Forelimb muscle (tissue), 1 donor: Measurements from ENCODE around the gene HYDIN. TPM values are rescaled to one million over a fixed set of nuclear protein-coding genes. Genes with fewer than 3 reads are reported as not detected.
"Not testable (repeated sequence)": the region's sequence is repeated elsewhere in the genome, so short reads cannot be mapped to it uniquely, and the experiment has no call there.

ENCODE experiments used
- DNase-seq: peaks from one replicate; pipeline ENCODE4 v3.0.0-alpha.2; 2013; ENCODE audit warnings: low read depth
- polyA plus RNA-seq: library from polyadenylated mRNA; unstranded; fragments of 120-200 nt; gene quantifications from one replicate; pipeline ENCODE4 v1.2.1, GENCODE V29; 2013; ENCODE audit not compliant: insufficient read length

HYDIN gene
- polyA plus RNA-seq, 1 donor, result 2.8 TPM

DNA sequence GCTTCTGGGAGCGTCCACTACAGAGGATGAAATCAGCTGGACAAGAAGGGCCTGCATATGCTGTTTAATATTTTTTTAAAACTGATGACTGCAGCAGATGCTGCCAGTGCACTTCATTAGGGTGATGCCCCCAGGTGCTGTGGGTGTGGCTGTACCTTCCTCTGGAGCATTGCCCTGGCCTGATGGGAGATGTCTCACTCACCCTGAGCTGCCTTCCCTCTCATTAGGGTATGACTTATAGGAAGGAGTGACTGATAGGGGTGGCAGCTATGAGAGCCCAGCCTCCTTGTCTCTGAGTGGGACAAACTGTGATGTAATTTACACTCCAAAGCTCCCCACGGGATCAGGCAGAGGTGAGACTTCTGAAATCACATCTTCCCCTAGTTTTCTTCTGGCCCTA lies 234.7 kb downstream of the HYDIN start:
- not testable (repeated sequence) for DNase-seq

DNA sequence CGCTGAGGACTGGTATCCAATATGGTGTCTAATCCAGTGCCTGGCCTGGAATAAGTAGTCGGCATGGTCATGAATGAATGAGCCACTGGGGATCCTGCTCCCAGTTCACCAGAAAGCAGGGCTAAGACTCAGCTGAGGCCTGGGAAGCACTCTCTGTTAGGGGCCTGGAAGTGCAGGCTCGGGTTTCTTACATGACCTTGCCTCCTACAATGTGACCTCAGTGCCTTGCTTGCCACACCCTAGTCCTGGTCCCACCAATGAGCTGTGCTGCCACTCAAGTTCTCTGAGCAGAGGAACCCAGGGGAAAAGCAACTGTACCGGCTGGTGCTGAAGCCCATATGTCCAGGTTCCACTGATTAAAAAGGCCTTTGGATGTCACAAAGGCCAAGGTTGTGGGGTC lies 238.0 kb downstream of the HYDIN start:
- not testable (repeated sequence) for DNase-seq

DNA sequence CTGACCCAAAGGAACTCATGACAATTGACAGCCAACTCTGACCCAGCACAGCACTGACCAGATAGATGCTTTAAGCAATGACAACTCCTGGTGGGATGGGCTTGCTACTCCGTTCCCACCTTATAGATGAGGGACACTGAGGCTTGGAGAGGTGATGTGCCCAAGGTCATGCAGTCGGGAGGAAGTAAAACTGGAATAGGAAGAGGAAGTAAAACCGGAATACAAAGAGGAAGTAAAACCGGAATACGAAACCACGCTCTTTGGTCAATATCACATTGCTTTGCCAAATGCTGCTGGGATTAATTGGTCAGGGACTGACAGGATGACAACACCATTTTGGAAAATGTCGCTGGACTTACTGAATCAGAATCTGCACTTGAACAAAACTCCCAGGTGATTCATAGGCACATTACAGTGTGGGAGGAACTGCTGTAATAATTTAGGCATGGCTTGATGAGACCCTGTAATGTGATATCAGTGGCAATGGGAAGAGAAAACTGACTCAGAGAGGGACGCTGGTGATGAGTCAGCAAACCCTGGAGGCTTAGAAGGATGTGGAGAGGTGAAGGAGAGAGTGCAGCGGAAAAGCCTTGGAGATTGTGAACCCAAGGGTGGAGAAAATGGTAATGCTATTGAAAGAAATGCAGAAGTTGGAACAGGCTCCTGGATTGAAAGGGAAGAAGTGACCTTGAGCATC lies 243.4 kb downstream of the HYDIN start:
- DNase-seq, result not testable (repeated sequence)

DNA sequence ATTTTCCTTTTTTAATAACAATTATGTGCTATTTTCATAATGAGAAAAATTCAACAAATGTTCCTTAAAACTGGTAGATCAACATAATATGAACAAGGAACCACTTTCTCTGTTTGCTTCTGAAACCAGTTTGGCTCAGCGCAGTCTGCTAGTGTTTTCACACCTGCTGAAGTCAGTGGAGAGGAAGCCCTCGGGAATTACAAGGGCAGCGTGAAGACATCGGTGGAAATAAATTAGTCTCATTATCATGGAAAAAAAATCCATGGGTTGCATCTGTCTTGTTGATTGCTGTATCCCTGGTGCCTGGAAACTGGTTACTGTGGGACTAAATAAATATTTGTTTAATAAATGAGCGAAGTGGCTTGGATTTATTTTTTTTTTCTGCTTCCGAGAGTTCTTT lies 245.8 kb downstream of the HYDIN start:
- DNase-seq, result not testable (repeated sequence)

DNA sequence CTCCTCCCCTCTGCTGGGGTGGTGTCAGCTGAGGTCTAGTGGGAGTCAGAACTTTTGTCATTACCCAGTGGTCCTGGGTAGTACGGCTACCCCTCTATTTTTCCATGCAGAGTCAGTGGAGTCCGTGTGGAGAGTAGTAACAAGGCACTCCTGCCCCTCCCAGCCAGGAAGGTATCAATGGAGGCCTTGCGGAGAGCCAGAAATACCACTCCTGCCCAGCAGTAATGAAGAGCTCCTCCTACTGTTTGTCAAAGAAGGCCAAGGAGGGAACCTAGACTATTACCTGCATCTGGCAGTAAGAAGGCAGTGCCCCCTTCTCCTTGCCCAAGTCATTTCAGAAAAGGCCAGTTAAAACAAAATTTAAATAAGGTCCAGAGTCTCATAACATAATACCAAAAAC lies 262.2 kb downstream of the HYDIN start:
- DNase-seq, result not testable (repeated sequence)

DNA sequence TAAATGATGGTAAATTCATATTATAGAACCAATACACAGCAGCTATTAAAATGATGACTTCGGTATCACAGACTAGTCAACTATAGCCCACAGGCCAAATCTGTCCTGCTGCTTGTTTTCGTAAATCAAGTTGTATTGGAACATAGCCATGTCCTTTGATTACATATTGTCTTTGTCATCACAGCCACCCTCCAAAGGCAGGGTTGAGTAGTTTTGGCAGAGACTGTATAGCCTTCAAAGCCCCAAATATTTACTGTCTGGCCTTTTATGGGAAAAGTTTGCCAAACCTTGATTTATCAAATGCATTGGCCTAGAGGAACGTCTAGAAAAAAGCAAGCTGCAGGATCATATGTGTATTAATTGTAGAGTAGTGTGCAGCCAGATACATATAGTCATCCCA lies 270.4 kb downstream of the HYDIN start:
- not testable (repeated sequence) for DNase-seq

DNA sequence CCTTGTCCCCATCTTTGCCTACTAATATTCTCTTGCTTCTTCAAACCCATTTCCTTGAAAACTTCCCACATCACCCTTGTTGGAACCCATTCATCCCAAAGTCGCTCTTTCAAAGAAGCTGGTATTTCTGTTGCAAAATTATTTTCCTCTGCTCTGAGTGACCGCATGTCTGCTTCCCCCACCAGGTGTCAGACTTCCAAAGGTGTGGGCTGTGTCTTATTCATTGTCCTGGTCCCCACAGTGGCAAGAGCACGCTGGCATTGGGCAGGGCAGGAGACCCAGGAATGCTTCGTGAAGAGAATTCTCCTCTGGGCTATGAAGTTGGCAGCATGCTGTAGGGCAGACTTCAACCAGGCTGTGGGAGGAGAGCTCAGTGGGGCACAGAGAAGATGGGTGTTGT lies 275.6 kb downstream of the HYDIN start:
- not testable (repeated sequence) for DNase-seq

DNA sequence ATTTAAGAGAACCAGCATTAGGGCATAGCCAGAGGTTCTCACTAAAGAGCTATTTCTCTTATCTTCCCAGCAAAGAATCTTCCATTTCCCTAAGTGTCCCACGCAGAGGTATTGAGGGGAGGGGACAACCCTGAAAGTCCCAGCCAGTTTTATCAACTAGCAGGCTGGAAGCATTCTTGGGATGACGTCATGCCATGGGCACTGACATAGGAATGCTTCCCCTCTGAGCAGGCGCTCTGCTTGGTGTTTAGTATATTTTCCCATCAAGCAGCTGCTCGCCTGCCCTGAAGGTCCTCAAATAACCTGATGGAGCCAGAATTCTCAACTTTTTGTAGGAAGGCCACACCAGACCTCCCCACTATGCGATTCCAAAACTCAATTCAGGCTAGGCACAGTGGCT lies 276.7 kb downstream of the HYDIN start:
- not testable (repeated sequence) for DNase-seq

DNA sequence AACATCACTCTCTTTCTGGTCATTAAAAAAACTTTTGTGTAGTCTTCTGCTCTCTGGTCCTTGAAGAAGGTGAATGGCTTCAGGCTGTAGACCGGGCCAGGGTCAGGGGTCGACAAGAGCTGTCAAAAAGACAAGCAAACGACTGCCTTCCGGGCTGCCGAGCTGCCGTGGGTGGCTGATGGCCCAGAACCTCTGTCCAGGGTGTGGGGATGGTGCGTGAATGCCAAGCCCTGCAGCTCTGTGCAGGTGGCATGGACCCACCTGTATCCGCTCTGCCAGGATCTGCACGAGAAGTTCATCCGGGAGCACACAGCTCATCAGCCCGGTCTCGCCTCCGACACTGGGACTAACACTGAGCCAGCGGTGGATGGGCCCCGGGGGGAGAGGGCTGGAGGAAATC lies 287.0 kb downstream of the HYDIN start:
- not testable (repeated sequence) for DNase-seq

DNA sequence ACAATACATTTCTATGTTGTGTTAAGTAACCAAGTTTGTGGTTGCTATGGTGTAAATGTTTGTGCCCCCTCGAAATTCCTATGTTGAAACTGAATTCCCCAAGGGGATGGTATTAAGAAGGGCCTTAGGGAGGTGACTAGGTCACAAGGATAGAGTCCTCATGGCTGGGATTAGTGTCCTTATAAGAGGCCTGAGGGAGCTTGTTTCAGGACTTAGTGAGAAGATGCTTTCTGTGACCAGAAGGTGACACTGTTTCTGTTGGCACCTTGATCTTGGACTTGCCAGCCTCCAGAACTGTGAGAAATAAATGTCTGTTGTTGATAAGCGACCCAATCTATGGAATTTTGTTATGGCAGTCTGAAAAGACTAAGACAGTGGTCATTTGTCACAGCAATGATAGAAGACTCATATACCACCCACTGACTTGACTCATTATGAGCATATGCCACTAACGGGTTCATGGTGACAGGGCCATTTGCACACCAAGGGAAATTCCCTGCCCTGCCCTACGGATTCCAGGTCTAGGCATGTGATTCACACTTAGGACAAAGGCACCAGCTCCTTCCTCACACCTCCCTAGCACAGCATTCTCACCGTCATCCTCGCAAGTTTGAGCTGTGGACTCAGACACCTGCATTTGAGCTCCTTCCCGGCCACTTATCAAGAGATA lies 290.7 kb downstream of the HYDIN start:
- not testable (repeated sequence) for DNase-seq

DNA sequence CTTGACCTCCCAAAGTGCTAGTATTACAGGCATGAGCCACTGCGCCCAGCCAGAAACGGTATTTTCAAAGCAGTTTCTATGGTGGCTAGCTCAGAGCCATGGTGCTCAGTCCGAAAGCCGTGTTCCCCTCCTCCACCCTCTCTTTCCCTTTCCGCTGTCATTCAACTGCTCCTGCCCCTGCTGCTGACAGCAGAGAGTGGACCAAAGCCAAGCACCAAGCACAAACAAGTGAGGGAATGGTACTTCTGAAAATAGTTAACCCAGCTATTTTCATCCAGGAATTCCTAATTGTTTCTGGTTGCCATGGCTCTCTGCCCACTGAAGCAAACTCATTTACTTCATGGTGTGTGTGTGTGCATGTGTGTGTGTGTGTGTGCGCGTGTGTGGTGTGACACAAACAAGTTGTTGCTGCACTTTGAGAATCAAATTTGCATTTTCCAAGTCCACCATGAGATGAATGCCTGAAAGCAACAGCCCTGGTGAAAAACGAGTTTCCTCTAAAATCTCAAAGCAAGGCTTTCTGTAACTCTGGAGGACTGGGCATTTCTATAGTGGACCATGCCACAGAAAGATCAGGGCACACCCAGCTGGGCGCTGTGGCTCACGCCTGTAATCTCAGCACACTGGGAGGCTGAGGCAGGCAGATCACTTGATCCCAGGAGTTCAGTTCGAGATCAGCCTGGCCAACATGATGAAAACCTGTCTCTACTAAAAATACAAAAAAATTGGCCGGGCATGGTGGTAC lies 293.6 kb downstream of the HYDIN start:
- not testable (repeated sequence) for DNase-seq

DNA sequence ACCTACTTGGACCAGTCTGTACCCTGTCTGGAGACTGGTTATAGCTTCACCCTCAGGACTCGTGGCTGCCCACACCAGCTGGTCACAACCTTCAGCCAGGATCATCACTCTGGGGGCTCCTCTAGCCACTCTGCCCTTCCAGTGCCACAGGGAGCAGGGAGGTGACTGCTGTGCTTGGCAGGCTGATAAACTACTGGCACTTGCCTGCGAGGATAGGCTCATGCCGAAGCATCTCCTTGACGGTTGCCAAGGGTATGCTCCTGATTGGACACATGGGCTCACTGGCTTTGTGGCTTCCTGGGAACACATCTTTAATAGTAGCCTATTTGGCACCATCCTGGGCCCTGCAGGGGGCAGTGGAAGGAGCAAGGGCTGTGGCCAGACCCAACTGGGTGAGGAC lies 295.2 kb downstream of the HYDIN start:
- DNase-seq, result not testable (repeated sequence)

DNA sequence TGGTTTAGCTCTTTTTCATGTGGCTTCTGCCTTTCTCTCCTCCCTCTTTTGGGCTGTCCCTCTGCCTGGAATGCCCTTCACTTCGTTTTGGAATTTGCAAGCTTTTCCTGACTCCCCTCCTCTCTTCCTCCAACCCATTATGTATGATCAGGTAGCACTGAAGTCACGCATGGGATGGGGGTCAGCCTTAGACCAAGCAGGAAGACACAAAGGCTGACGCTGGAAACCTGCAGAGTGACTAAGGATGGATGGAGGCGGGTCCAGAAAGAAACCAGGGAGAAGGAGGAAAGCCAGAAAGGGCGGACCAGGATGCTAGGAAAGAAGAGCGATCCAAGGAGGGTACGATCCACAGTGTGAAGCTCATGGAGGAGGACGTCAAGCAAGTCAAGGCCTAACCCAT lies 296.8 kb downstream of the HYDIN start:
- DNase-seq, result not testable (repeated sequence)

DNA sequence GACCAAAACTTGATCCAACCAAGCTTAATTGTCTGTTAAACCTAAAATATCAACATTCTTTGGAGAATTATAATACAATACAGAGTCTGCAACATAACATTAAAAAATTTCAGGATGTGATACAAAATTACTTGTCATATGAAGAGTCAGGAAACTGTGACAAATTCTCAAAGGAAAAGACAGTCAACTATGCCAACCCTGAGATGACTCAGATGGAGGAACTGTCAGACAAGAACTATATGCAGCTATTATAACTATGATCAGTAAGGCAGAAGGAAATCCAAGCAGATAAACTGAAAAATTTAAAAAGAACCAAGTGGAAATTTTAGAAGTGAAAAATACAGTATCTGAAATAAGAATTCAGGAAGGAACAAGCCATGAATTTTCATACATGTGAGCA lies 299.8 kb downstream of the HYDIN start:
- DNase-seq, result not testable (repeated sequence)

DNA sequence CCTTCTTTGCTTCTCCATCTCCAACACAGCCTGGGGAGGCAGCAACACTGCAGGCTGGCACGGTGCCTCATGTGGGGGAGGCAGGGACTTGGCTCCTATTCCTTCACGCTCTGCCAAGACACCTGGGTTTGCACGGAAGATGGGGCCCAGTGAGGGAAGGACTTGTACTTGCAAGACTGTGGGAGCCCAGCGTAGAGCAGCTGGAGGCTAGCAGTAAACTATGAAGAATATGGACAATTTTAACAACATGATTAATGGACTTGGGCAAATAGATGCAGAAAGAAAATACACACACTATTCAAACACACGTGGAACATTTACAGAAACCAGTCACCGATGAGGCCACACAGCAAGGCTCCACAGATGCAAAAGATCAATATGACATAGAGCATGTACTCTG lies 308.4 kb downstream of the HYDIN start:
- not testable (repeated sequence) for DNase-seq

DNA sequence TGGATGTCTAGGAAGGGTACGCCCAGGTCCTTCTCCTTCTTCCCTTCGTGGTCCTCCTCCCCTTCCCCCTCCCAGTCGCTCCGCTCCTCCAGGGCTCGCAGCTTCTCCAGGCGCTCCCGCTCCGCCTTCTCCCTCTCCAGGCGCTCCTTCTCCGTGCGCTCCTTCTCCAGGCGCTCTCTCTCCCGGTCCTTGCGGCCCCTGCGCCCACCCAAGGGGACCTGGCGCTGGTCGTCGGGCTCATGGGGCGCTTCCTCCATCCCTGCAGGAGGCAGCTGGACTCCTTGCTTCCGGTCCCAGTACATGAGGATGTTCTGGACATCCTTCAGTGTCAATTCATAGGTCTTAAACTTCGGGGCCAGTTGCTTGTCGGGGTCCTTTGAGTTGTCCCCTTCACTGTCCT lies 309.9 kb downstream of the HYDIN start:
- DNase-seq, result not testable (repeated sequence)

DNA sequence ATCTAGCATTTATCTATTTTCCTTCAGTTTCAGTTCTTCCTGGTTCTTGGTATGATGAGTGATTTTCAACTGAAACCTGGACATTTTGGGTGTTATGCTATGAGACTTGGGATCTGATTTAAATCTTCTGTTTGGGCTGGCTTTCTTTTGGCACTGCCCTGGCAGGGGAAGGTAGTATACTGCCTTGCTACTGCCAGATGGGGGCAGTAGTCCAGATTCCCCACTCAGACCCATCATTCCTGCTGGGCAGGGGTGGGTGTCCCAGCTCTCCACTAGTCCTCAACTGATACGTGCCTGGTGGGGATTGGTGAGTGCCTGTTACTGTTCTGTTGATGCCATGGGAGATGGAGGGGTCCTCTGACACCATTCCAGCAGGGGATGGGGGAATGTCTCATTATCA lies 342.3 kb downstream of the HYDIN start:
- DNase-seq, result not testable (repeated sequence)

DNA sequence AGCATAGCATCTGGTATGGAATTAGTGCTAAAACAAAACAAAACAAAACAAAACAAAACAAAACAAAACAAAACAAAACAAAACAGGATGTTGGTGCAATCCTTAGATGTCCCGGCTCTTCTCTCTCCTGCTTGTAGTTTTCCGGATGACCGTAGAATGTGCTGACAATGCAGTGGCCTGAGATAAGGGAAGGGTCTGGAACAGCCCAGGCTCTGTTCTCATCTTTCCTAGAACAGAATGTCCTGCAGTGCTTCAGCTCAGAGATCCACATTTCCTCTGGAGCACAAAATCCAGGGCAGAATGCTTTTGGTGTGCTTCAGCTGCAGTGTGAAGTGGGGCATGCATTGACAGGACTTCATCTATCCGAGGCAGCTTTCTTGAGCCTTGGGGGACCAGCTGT lies 345.9 kb downstream of the HYDIN start:
- not testable (repeated sequence) for DNase-seq

DNA sequence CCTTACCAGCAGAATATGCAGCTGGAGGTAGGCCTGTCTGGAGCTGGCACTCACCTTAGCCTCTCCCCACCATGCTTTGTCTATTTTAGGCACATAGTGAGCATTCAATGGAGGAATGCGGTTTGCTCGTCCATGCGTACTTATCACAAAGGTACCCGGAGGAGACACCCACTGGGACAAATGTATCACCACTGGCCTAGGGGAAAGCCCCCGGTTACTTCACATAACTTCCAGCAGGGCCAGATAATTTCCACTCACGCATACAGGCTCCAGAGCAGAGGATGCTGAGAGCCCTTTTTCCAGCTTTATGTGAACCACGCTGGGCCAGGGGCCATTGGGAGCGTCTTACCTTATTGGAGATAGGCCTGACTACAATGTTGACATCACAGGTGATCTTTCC lies 348.2 kb downstream of the HYDIN start:
- not testable (repeated sequence) for DNase-seq

DNA sequence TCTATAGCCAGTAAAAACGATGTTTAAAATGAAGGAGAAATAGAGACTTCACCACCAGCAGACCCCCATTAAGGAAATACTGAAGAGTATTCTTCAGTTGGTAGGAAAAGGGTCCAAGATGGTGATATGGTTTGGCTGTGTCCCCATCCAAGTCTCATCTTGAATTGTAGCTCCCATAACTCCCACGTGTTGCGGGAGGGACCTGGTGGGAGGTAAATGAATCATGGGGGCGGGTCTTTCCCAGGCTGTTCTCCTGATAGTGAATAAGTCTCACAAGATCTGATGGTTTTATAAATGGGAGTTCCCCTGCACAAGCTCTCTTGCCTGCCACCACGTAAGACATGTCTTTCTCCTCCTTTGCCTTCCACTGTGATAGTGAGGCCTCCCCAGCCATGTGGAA lies 352.6 kb downstream of the HYDIN start:
- not testable (repeated sequence) for DNase-seq

DNA sequence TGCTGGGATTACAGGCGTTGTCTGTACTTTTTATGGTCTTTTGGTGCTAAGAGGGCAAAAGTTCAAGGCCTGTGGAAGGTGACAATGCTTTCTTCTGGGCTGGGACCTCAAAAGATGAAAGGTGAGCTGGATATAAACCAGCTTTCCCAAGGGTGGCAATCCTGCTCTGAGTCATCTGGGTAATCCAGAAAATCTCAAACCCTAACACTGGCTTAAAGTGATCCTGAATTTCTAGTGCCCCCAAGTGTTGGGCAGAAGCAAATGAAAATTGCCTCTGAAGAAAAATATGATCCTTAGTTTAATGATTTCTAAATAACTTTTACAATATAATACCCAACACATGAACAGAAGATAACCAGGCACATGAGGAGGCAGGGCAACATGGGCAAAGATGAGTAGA lies 354.1 kb downstream of the HYDIN start:
- not testable (repeated sequence) for DNase-seq

DNA sequence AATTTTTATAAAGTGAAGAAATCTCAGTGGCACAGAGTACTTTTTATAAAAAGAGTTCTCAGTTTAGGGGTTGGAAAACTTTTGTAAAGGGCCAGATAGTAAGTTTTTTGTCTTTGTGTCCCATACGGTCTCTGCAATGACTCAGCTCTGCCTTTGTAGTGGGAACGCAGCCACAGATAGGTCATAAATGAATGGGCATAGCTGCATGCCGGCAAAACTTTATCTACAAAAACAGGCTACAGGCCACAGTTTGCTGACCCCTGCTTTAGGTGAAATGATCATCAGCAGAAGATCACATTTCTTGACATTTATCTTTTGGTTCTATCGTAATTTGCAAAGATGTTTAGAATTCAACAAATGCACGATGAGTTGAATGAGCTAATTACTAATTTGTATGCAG lies 365.8 kb downstream of the HYDIN start:
- DNase-seq, result not testable (repeated sequence)

DNA sequence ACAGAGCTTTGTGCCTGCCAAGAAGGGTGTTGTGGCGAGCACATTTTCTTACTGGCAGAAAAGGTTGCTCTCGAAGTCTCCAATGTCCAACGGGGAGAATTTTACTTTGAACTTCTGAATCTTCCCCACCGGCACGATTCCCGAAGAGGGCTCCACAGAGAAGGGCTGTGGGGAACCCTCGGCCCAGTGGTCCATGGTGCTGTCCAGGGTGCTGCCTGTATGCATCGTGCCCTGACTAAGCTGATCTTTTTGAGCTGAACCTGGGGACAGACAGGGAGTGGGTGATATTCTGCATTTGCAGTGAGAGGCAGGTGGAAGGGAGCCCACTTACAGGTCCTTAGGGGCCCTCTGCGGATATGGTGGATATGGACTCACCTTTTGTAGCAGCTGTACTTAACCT lies 368.5 kb downstream of the HYDIN start:
- DNase-seq, result not testable (repeated sequence)
